H1 (cell line): ENCODE measurements around the gene NDUFB8. TPM values are rescaled to one million over a fixed set of nuclear protein-coding genes. Genes with fewer than 3 reads are reported as not detected.

Experiments
- CTCF ChIA-PET: fragments of 300-600 bp; sonication (Branson Sonifier 250); formaldehyde crosslinking; loops from one replicate; lab custom pipeline; 2021; ENCODE audit not compliant: partially characterized antibody; lab: Charles Lee
- POLR2A ChIA-PET: fragments of 300-600 bp; sonication (Branson Sonifier 250); formaldehyde crosslinking; loops from one replicate; lab custom pipeline; 2021; ENCODE audit warnings: inconsistent platforms; ENCODE audit not compliant: partially characterized antibody; lab: Charles Lee
- DNase-seq, 2 experiments: peaks; one replicate each; pipeline versions ENCODE4 v3.0.0 to v3.0.0-alpha.2; 2010 to 2022; ENCODE audit warnings: low spot score in 2 of 2, low read depth in 1 of 2, mixed read lengths in 1 of 2
- FAIRE-seq: peaks from 2 replicates; lab custom pipeline; 2011; peaks lifted over from hg19 to GRCh38; lab: Jason Lieb, UNC
- H2AFZ ChIP-seq: 2 replicates; pipeline ENCODE4 v1.8.1; 2012; ENCODE audit warnings: low read length, inconsistent platforms
- H2AK5ac ChIP-seq: 2 replicates; pipeline ENCODE4 v1.6.1; 2013; ENCODE audit warnings: low read depth, low read length
- H2BK120ac ChIP-seq: replicated peaks from 2 replicates; pipeline ENCODE3; 2013; ENCODE audit warnings: low read depth, low read length, inconsistent platforms
- H2BK12ac ChIP-seq: 2 replicates; pipeline ENCODE4 v1.6.1; 2013; ENCODE audit warnings: low read depth, low read length
- H2BK15ac ChIP-seq: 2 replicates; pipeline ENCODE4 v1.6.1; 2013; ENCODE audit warnings: low read length
- H2BK20ac ChIP-seq: 2 replicates; pipeline ENCODE4 v1.6.1; 2013; ENCODE audit warnings: low read length
- H2BK5ac ChIP-seq: 2 replicates; pipeline ENCODE4 v1.6.1; 2013; ENCODE audit warnings: low read depth, low read length
- H3K14ac ChIP-seq: 2 replicates; pipeline ENCODE4 v1.6.1; 2013; ENCODE audit warnings: inconsistent platforms; ENCODE audit not compliant: insufficient read length
- H3K18ac ChIP-seq: 2 replicates; pipeline ENCODE4 v1.6.1; 2013; ENCODE audit warnings: low read length; ENCODE audit errors: extremely low read depth
- H3K23ac ChIP-seq: 2 replicates; pipeline ENCODE4 v1.6.1; 2013; ENCODE audit warnings: inconsistent platforms; ENCODE audit not compliant: insufficient read length
- H3K23me2 ChIP-seq: 2 replicates; pipeline ENCODE4 v1.6.1; 2013; ENCODE audit warnings: low read depth, low read length
- H3K27ac ChIP-seq: 2 replicates; pipeline ENCODE4 v1.6.1; 2011; ENCODE audit warnings: low read depth, low read length, inconsistent platforms
- H3K27me3 ChIP-seq, 4 experiments: replicated peaks in 1 of 4; 1 replicate in 1 of 4; 2 replicates in 3 of 4; pipeline versions ENCODE4 v1.6.1 to v1.8.1; 2011 to 2013; ENCODE audit warnings: low read length in 3 of 4, mild to moderate bottlenecking in 3 of 4, inconsistent platforms in 2 of 4, mixed read lengths in 2 of 4, moderate library complexity in 1 of 4; ENCODE audit not compliant: control insufficient read depth in 3 of 4, insufficient read depth in 3 of 4; ENCODE audit errors: extremely low read depth in 1 of 4
- H3K36me3 ChIP-seq, 4 experiments: 2 replicates each; pipeline versions ENCODE4 v1.6.1 to v1.8.1; 2011 to 2013; ENCODE audit warnings: mild to moderate bottlenecking in 4 of 4, low read length in 3 of 4, moderate library complexity in 2 of 4, control low read depth in 1 of 4, inconsistent platforms in 1 of 4; ENCODE audit not compliant: insufficient read depth in 4 of 4, control insufficient read depth in 2 of 4
- H3K4ac ChIP-seq: replicated peaks from 2 replicates; pipeline ENCODE3; 2013; ENCODE audit warnings: low read length, low read depth, mixed read lengths, inconsistent platforms; ENCODE audit not compliant: insufficient read length
- H3K4me1 ChIP-seq, 4 experiments: replicated peaks in 1 of 4; 1 replicate in 1 of 4; 2 replicates in 3 of 4; pipeline versions ENCODE4 v1.6.1 to v1.8.1; 2011 to 2013; ENCODE audit warnings: low read length in 3 of 4, inconsistent platforms in 2 of 4, mixed read lengths in 1 of 4; ENCODE audit not compliant: insufficient read depth in 4 of 4, control insufficient read depth in 3 of 4
- H3K4me2 ChIP-seq, 2 experiments: 2 replicates each; pipeline versions ENCODE4 v1.6.1 to v1.8.1; 2011 to 2013; ENCODE audit warnings: low read depth in 2 of 2, low read length in 2 of 2, control low read depth in 1 of 2, inconsistent platforms in 1 of 2, mild to moderate bottlenecking in 1 of 2; ENCODE audit not compliant: insufficient read depth in 1 of 2
- H3K4me3 ChIP-seq, 4 experiments: fragments of 200-600, 300-600 bp in 1 of 4; sonication (generic), shearing (Covaris generic), sonication (Bioruptor Twin) in 1 of 4; 2 replicates each; pipeline versions ENCODE4 v1.5.1 to v1.8.1; 2011 to 2016; ENCODE audit warnings: low read length in 4 of 4, low read depth in 3 of 4, control low read depth in 2 of 4, inconsistent platforms in 2 of 4, mild to moderate bottlenecking in 2 of 4, mixed read lengths in 1 of 4, moderate library complexity in 1 of 4; ENCODE audit not compliant: insufficient read depth in 2 of 4; ENCODE audit errors: extremely low read depth in 1 of 4
- H3K56ac ChIP-seq: replicated peaks from 2 replicates; pipeline ENCODE3; 2013; ENCODE audit warnings: low read depth, mild to moderate bottlenecking, mixed read lengths, low read length, inconsistent platforms; ENCODE audit not compliant: insufficient read length
- H3K79me1 ChIP-seq: 2 replicates; pipeline ENCODE4 v1.6.1; 2013; ENCODE audit warnings: low read depth, low read length, control low read depth
- H3K79me2 ChIP-seq, 2 experiments: 2 replicates each; pipeline versions ENCODE4 v1.6.1 to v1.8.1; 2012 to 2013; ENCODE audit warnings: low read length in 2 of 2, mild to moderate bottlenecking in 2 of 2, inconsistent platforms in 1 of 2; ENCODE audit not compliant: insufficient read depth in 2 of 2, control insufficient read depth in 1 of 2
- H3K9ac ChIP-seq, 4 experiments: replicated peaks in 1 of 4; 1 replicate in 1 of 4; 2 replicates in 3 of 4; pipeline versions ENCODE4 v1.6.1 to v1.8.1; 2011 to 2013; ENCODE audit warnings: low read depth in 3 of 4, low read length in 3 of 4, control low read depth in 2 of 4, mild to moderate bottlenecking in 2 of 4, moderate library complexity in 2 of 4, inconsistent platforms in 1 of 4; ENCODE audit errors: extremely low read depth in 1 of 4
- H3K9me3 ChIP-seq, 2 experiments: 2 replicates each; pipeline versions ENCODE4 v1.6.1 to v1.8.1; 2012 to 2013; ENCODE audit warnings: mild to moderate bottlenecking in 2 of 2, moderate library complexity in 2 of 2, control low read depth in 1 of 2, inconsistent platforms in 1 of 2, low read depth in 1 of 2, low read length in 1 of 2, mixed read lengths in 1 of 2; ENCODE audit not compliant: insufficient read depth in 2 of 2
- H4K20me1 ChIP-seq, 2 experiments: replicated peaks in 1 of 2; 2 replicates each; pipeline versions ENCODE3 to v1.8.1; 2011 to 2013; ENCODE audit warnings: inconsistent platforms in 2 of 2, low read length in 2 of 2, mild to moderate bottlenecking in 1 of 2; ENCODE audit not compliant: insufficient read depth in 2 of 2, control insufficient read depth in 1 of 2
- H4K5ac ChIP-seq: 2 replicates; pipeline ENCODE4 v1.6.1; 2013; ENCODE audit warnings: low read length, low read depth, mixed read lengths, inconsistent platforms; ENCODE audit not compliant: insufficient read length
- H4K8ac ChIP-seq: 2 replicates; pipeline ENCODE4 v1.8.0; 2013; ENCODE audit warnings: mild to moderate bottlenecking, moderate library complexity, low read length, inconsistent platforms; ENCODE audit not compliant: insufficient read depth; ENCODE audit errors: extremely low read depth
- H4K91ac ChIP-seq: replicated peaks from 2 replicates; pipeline ENCODE3; 2013; ENCODE audit warnings: low read length, mixed read lengths, inconsistent platforms; ENCODE audit not compliant: insufficient read length
- RXRA ChIP-seq: IDR thresholded peaks from 2 replicates; pipeline ENCODE4 v1.6.1; 2011; ENCODE audit warnings: low read depth, mild to moderate bottlenecking, low read length, moderate library complexity; ENCODE audit not compliant: insufficient read depth
- SIRT6 ChIP-seq: IDR thresholded peaks from one replicate; pipeline ENCODE4 v1.7.1; 2012; ENCODE audit warnings: low read length, inconsistent platforms
- WGBS, 2 experiments: shearing (Covaris generic) in 1 of 2; methylation state at CpG; one replicate each; pipeline versions ENCODE4 v1.1.6 to v1.1.7; 2013 to 2015; ENCODE audit warnings: low lambda C conversion rate in 2 of 2, mixed read lengths in 2 of 2, inconsistent platforms in 1 of 2, low coverage in 1 of 2, missing lambda C conversion rate in 1 of 2; ENCODE audit not compliant: insufficient replicate concordance in 2 of 2, insufficient coverage in 1 of 2, insufficient read length in 1 of 2; ENCODE audit errors: extremely low coverage in 1 of 2, missing lambda C conversion rate in 1 of 2; 5-methylcytosine and 5-hydroxymethylcytosine counted together
- polyA plus RNA-seq, 7 experiments: library from polyadenylated mRNA; depleted of rRNA in 3 of 7; stranded (reverse) in 5 of 7; unstranded in 2 of 7; fragments of >200 nt in 5 of 7; fragments of 200-250 nt in 2 of 7; gene quantifications; 1 replicate in 5 of 7; 2 replicates in 1 of 7; 4 replicates in 1 of 7; pipeline versions ENCODE4 v1.2.1 to v1.2.3, GENCODE V29; 2011 to 2013; ENCODE audit warnings: missing spikeins in 2 of 7, mixed read lengths in 2 of 7
- total RNA-seq: library from RNA; stranded (reverse); fragmentation: NEBNext Ultra II Directional; extraction: Animal tissue kit (Norgen Biotek cat#: 25700); gene quantifications from 2 replicates; pipeline ENCODE4 v1.2.1, GENCODE V29; 2021

The NDUFB8 gene
- total and polyA plus RNA-seq, 2 of the 8 experiments (the other 6 are each of a cell fraction or from before 2014, with no cell fraction given) = 175 to 455 TPM

DNA sequence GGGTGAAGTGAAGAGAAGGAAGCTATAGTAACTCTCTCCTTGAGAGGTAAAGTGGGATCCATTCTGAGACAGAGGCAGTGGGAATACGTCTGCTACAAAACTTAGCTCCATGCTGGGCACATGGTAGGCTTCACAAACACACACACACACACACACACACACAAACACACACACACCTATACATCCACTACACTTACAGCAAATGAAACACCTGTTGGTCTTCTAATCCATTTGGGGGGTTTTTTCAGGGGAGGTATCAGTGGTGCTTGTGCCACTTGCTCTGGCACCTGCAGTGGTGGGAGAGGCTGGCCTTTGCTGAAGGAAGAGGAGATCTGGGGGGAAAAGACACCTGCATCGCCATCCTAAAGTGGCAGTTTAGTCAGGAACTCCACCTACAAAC, 24.5 kb downstream of the NDUFB8 start:
- FAIRE-seq = no peak

More for the DNA sequence above, 24.5 kb downstream of the NDUFB8 start:
- Histone ChIP-seq H3K18ac (no peak overlapping the region), H4K91ac (no peak overlapping the region), H3K56ac (no peak overlapping the region), H3K27me3 (peaks cover 0 to 11% (median 4%) of the 10 kb centered on the region in 4 experiments; a peak in 3 of 7 replicates), H3K23ac (no peak overlapping the region), H2BK20ac (no peak overlapping the region), H4K5ac (no peak overlapping the region), H3K27ac (no peak overlapping the region), H3K14ac (no peak overlapping the region), H2BK120ac (no peak overlapping the region), H4K8ac (no peak overlapping the region), H3K23me2 (no peaks in the 10 kb centered on the region; the same call in 1 of the 2 replicates), H4K20me1 (no peaks in the 10 kb centered on the region), H3K9ac (no peak overlapping the region), H3K79me1 (no peaks in the 10 kb centered on the region), H2AFZ (no peak overlapping the region), H3K36me3 (no peaks in the 10 kb centered on the region), H3K9me3 (no peaks in the 10 kb centered on the region), H3K4me3 (no peak overlapping the region), H2AK5ac (no peak overlapping the region), H2BK12ac (no peak overlapping the region), H3K79me2 (no peaks in the 10 kb centered on the region), H3K4me2 (no peak overlapping the region), H2BK5ac (no peak overlapping the region), H2BK15ac (no peak overlapping the region), H3K4ac (no peak overlapping the region), H3K4me1 (no peaks in the 10 kb centered on the region; a peak in 1 of 7 replicates)
- ChIA-PET POLR2A (no interaction called here), CTCF (interaction anchor here (0.7 to 11.2 kb wide), 7 partner anchors 9 to 130 kb away, joined by 4 to 163 read pairs (median 7); partner anchors contain the start of gene SEC31B)
- WGBS, 2 experiments = 84% methylated on average over 2 of the region's 2 CpGs; no CpG with 5 or more reads in 1 of the 2 experiments
- no peak for TF ChIP-seq RXRA
- TF ChIP-seq SIRT6 = no peak
- no peak for DNase-seq
